SU-DHL-6 (cell line): ENCODE measurements around the gene HIBADH.

Source experiments
- EZH2phosphoT487 ChIP-seq: fragments of 200-600 bp; sonication (generic), shearing (Covaris generic); conservative IDR thresholded peaks from 2 replicates; pipeline ENCODE4 v1.6.1; 2018; ENCODE audit warnings: mild to moderate bottlenecking, antibody characterized with exemption, low read length, moderate library complexity, mixed read lengths
- TF ChIP-seq, protein P1 (sequence below): fragments of 200-600 bp; sonication (generic); IDR thresholded peaks from one replicate; pipeline ENCODE4 v1.5.1; 2017; ENCODE audit warnings: antibody characterized with exemption, mild to moderate bottlenecking, low read length, moderate library complexity; ENCODE audit not compliant: insufficient read depth, poor library complexity, severe bottlenecking

DNA sequence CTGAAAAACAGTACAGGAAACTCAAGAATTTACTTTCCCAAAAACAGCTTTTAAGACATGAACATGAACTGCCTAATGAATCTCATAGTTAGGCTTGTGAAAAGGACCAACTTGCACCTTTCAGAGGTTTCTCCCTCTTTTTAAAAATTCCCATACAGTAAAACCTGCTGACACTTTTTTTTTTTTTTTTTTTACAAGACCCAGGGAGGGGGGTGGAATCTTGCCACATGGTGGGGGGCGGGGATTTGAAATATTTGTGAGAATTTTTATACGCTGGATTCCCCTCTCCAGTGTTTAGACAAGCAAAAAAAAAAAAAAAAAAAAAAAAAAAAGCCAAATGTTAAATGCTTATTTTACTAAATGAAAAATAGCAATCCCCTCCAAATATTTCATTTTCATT is 57.4 kb downstream of the HIBADH start:
- TF ChIP-seq, protein P1, sequence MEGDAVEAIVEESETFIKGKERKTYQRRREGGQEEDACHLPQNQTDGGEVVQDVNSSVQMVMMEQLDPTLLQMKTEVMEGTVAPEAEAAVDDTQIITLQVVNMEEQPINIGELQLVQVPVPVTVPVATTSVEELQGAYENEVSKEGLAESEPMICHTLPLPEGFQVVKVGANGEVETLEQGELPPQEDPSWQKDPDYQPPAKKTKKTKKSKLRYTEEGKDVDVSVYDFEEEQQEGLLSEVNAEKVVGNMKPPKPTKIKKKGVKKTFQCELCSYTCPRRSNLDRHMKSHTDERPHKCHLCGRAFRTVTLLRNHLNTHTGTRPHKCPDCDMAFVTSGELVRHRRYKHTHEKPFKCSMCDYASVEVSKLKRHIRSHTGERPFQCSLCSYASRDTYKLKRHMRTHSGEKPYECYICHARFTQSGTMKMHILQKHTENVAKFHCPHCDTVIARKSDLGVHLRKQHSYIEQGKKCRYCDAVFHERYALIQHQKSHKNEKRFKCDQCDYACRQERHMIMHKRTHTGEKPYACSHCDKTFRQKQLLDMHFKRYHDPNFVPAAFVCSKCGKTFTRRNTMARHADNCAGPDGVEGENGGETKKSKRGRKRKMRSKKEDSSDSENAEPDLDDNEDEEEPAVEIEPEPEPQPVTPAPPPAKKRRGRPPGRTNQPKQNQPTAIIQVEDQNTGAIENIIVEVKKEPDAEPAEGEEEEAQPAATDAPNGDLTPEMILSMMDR: no peak
- no peak for TF ChIP-seq EZH2phosphoT487
